ENCODE data around the gene SYT1. TPM values are rescaled to one million over a fixed set of nuclear protein-coding genes. Genes with fewer than 3 reads are reported as not detected.

Gene SYT1
- total and polyA plus RNA-seq, 2 of the 8 experiments (the other 6 are each of a cell fraction or from before 2014, with no cell fraction given), result 11.0 to 34.6 TPM

DNA sequence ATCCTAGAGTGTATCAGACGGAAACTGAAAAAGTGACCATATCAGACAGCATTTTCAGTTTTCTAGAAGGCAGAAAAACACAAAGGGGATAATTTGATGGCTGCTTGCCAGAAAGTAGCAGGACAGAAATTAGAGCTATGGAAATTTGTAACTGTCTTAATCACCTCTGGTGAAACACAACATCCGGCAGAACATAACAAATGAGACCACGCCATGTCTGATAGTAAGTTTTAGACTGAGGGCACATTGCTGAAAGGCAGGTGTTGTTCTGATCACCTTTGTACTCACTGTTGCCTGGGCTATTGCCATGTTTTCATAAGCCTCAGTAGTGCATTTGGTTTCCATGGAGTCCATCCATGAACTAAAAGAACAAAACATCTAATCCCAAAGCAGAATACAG, 535.9 kb downstream of the SYT1 start:
- DNase-seq (ENCODE audit: low read depth in 1 of 2, low spot score in 2 of 2) (no peak), FAIRE-seq (no peak)
- Histone ChIP-seq H3K9me3 (ENCODE audit: insufficient read depth in 2 of 2, low read depth in 1 of 2, low read length in 1 of 2) (no peaks in the 10 kb centered on the region), H3K18ac (ENCODE audit: extremely low read depth, low read length) (no peak overlapping the region), H3K79me2 (ENCODE audit: control insufficient read depth in 1 of 2, insufficient read depth in 2 of 2, low read length in 2 of 2) (no peaks in the 10 kb centered on the region), H3K23ac (ENCODE audit: insufficient read length) (no peak overlapping the region), H2BK5ac (ENCODE audit: low read depth, low read length) (no peak overlapping the region), H3K79me1 (ENCODE audit: low read depth, low read length) (no peaks in the 10 kb centered on the region), H4K8ac (ENCODE audit: extremely low read depth, insufficient read depth, low read length) (no peak overlapping the region), H3K14ac (ENCODE audit: insufficient read length) (no peak overlapping the region), H3K23me2 (ENCODE audit: low read depth, low read length) (no peaks in the 10 kb centered on the region), H3K36me3 (ENCODE audit: control insufficient read depth in 2 of 4, insufficient read depth in 4 of 4, low read length in 3 of 4) (no peaks in the 10 kb centered on the region), H2BK12ac (ENCODE audit: low read depth, low read length) (no peak overlapping the region), H3K4ac (replicated peaks; ENCODE audit: insufficient read length, low read depth, low read length) (no peak overlapping the region), H3K56ac (replicated peaks; ENCODE audit: insufficient read length, low read depth, low read length) (no peak overlapping the region), H4K91ac (replicated peaks; ENCODE audit: insufficient read length, low read length) (no peak overlapping the region), H2BK20ac (ENCODE audit: low read length) (no peak overlapping the region), H3K27ac (ENCODE audit: low read depth, low read length) (no peak overlapping the region), H4K20me1 (replicated peaks in 1 of 2; ENCODE audit: control insufficient read depth in 1 of 2, insufficient read depth in 2 of 2, low read length in 2 of 2) (no peaks in the 10 kb centered on the region), H4K5ac (ENCODE audit: insufficient read length, low read depth, low read length) (no peak overlapping the region), H2BK120ac (replicated peaks; ENCODE audit: low read depth, low read length) (no peak overlapping the region), H2BK15ac (ENCODE audit: low read length) (no peak overlapping the region), H3K4me2 (ENCODE audit: insufficient read depth in 1 of 2, low read depth in 2 of 2, low read length in 2 of 2) (no peak overlapping the region), H3K4me1 (replicated peaks in 1 of 4; ENCODE audit: control insufficient read depth in 3 of 4, insufficient read depth in 4 of 4, low read length in 3 of 4) (peaks cover 0 to 5% (median 2%) of the 10 kb centered on the region in 4 experiments; a peak in 2 of 7 replicates), H3K9ac (replicated peaks in 1 of 4; ENCODE audit: extremely low read depth in 1 of 4, low read depth in 3 of 4, low read length in 3 of 4) (no peak overlapping the region), H3K27me3 (replicated peaks in 1 of 4; ENCODE audit: control insufficient read depth in 3 of 4, extremely low read depth in 1 of 4, insufficient read depth in 3 of 4, low read length in 3 of 4) (no peaks in the 10 kb centered on the region), H2AFZ (ENCODE audit: low read length) (no peak overlapping the region), H2AK5ac (ENCODE audit: low read depth, low read length) (no peak overlapping the region), H3K4me3 (ENCODE audit: extremely low read depth in 1 of 4, insufficient read depth in 2 of 4, low read depth in 3 of 4, low read length in 4 of 4) (no peak overlapping the region)
- WGBS, 2 experiments (ENCODE audit: extremely low coverage in 1 of 2, insufficient coverage in 1 of 2, insufficient read length in 1 of 2, insufficient replicate concordance in 2 of 2, low coverage in 1 of 2, low lambda C conversion rate in 2 of 2, missing lambda C conversion rate in 1 of 2), result 95% methylated on average over 3 of the region's 3 CpGs; no CpG with 5 or more reads in 1 of the 2 experiments
- ChIA-PET POLR2A (ENCODE audit: partially characterized antibody) (interaction anchor here (1.5 kb wide), 1 partner anchor 15 kb away, joined by 4 read pairs; no protein-coding TSS in a partner anchor), CTCF (ENCODE audit: partially characterized antibody) (interaction anchor here (0.6 kb wide), 1 partner anchor 53 kb away, joined by 4 read pairs; no protein-coding TSS in a partner anchor)
- no peak for TF ChIP-seq SP4 (IDR thresholded peaks at IDR 0.05; ENCODE audit: low read length)
- TF ChIP-seq TEAD4 (IDR thresholded peaks at IDR 0.05; ENCODE audit: low read depth, low read length), result no peak

All from H1 (cell line).